GM21723 (cell line): ENCODE data around the gene P3H1.

Source experiments
- ATAC-seq: cut with Tn5 transposase; IDR thresholded peaks from one replicate; pipeline ENCODE4 v1.9.1; 2021; ENCODE audit warnings: mild to moderate bottlenecking, moderate library complexity; ENCODE audit not compliant: unreplicated experiment

Gene P3H1

DNA sequence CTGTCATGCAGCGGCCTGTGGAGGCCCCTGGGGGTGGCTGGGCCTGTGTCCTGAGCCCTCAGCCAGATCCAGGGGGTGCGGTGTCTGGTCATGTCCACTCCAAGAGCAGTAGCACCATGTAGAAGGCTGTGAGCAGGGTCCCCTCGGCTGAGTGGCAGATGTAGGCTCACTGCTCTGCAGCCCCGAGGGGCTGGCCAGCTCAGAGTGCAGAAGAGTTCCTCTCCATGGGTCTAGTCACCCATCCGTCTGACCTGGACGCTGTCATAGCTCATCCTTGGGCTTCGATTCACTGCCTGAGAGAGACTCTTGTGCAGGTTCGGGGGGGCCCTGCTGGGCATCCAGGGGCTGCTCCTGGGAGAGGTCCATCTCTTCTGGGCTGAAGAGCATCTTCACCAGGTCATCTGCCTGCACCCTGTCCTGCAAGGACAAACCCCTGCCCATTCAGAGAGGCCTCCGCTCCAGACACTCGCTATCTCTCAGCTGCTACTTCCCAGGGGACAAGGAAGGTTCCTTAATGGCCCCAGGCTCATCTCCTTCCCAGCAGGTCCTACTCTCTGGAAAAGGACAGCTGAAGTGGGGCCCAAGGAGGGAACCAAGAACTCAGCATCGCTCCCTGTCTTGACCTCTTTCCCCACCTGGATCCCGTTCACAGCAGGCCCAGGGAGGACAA is 20.3 kb downstream of the P3H1 start:
- no peak for ATAC-seq

DNA sequence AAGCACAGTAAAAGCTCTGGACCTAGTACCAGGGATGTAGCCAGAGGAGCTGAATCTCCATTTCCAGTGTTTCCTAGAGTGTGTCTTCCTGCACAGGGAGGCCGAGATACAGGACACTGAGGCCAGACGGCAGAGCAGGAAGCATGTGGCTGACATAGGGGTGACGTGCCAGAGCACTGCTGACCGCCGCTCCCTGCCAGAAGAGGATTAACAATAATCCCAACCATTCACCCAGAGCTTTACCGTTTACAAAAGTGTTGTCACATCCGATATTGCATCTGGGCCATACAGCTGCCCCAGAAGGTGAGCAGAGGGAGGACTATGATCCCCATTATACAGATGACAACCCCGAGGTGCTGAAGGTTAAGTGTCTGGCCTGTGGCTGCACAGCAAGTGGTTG is 21.0 kb downstream of the P3H1 start:
- ATAC-seq: no peak

DNA sequence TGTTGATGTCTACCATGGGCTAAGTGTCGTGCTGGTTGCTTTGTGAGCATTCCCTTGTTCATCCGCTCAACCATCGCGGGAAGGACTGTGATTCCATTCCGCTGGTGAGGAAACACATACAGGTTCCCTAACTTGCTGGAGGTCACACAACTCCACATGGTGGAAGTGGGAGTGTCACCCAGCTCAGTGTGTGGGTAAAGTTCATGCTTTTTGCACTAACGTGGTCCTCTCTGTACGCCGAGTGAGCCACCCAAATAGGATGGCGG is 22.7 kb downstream of the P3H1 start:
- no peak for ATAC-seq

DNA sequence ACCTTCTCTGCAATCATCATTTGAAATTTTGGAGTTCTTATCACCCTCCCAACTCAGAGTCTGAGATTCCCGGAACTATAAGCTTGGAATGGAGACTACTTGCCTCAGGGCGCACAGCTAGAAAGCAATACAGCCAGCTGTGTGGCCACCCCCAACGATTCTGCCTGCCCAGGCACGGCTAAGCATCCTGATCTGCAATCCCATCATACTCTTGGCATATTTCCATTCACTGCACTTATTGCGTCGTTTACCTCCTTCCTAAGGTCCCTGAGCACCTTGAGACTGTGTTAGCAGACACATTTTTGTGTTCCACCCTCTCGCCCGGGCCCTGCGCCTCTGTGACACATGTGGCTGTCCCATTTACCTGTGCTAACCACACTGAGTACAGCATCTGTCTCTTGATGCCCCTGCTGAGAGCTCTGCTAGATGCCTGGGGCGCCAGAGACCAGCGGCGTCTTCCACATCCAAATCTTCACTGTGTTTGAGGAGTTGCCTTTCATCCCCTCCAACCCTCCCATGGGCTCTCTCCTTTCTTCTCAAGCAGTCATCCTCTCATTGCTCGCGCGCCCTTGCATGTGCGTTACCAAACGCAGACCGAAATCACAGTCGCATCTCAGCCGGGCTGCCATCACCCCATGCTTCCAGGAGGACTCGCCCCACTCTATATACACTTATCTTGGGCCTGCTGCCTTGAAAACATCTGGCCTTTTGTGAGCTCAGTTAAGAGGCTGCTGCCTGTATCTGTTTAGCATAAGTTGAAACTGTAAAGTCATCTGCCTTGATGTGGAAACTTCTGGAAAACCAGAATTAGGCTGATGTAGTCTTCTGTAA is 23.3 kb downstream of the P3H1 start:
- ATAC-seq: no peak

DNA sequence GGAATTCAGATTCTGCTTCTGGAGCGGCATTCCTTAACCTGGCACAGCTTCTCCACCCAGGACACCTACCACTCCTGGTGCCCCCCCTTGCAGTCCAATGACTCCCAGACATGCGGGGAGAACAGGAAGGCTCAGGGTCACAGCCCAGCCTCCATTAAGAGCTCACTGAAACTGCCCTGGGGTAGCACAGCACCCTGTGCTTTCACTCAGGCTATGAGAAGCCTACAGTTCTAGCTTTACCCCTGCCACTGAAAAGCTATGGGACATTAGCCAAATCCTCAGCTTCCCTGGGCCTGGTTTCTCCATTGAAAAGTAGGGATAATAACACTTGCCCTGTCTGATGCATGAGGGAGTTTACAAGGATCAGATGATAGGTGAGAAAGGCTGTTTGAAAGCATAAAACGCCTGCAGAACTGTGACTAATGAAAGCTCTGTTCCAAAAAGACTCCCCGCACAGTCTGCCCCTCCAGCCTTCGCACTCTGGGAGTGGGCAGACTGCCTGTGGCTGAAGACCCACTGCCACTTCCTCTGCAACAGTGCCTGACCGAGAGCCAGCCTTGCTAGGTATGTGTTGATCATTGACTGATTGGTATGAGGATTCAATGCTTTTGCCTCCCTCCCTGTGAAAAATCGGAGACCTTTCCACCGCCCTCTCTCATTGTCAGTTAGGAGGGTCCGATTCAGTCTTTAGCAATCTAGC is 24.1 kb downstream of the P3H1 start:
- no peak for ATAC-seq

DNA sequence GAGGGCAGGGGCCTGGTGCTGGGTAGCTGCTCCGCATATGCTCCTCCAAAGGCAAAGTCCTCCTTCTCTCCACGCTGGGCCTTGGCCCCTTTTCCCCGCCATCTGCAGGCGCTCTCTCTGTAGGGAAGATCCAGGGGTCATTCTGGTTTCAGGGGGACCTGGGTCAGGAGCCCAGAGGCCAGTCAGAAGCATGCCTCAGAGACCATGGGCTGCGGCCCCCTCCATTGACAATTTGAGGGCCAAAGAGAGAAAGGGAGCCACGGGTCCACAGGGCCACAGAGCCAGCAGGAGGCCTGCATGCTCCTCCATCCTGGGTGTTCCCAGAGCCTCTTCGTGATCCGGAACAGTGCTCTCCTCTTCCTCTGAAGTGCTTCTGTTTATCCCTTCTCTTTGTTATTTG is 24.7 kb downstream of the P3H1 start:
- ATAC-seq: no peak

DNA sequence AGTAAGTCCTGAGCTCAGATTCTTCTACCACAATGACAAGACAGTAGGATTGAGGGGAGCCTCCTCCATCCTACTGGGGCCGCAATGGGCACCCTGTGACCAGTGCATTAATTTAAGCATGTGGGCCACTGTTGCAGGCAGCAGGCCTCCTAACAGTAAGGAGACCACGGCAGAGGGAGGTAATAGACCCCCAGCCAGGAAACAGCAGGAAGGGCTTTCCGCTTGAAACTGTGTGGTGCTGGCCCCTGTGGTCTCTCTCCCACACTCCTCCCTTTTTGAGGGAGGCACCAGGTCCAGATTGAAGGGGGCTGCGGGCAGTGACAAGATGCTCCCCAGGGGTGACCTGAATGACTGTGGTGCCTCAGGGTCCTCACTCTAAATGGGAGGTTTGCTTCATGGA is 25.1 kb downstream of the P3H1 start:
- no peak for ATAC-seq

DNA sequence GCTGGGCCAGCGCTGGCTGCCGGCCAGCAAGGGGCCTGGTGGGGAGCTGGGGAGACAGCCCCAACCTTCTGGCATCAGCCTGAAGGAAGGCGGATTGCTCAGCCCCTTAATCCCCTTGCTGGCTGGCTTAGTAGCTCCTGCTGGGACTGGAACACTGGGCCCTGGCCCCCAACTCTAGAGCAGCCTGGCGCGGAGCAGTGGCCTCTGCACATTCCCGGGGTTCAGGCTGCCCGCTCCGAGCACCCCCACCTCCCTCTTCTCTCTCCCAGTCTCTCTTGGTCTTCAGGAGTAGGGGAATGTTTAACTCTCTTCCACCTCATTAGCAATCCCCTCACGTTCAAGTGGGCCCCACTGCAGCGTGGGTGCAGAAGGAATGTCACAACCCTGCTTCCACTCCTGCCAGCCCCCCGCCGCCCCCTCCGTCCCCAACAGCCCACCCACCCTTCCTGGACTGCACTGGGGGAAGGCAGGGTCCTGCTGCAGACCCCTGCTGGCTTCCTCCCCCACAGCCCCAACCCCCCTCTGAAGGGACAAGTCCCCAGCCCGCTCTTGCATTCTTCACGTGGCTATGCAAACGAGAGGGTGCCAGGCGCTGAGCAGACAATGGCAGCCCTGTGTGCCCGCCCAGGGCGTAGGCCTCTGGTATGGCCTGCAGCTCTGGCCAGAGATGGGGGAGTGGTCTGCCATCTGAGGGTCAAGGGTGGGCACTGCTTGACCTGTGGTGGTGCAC is 25.8 kb downstream of the P3H1 start:
- no peak for ATAC-seq

DNA sequence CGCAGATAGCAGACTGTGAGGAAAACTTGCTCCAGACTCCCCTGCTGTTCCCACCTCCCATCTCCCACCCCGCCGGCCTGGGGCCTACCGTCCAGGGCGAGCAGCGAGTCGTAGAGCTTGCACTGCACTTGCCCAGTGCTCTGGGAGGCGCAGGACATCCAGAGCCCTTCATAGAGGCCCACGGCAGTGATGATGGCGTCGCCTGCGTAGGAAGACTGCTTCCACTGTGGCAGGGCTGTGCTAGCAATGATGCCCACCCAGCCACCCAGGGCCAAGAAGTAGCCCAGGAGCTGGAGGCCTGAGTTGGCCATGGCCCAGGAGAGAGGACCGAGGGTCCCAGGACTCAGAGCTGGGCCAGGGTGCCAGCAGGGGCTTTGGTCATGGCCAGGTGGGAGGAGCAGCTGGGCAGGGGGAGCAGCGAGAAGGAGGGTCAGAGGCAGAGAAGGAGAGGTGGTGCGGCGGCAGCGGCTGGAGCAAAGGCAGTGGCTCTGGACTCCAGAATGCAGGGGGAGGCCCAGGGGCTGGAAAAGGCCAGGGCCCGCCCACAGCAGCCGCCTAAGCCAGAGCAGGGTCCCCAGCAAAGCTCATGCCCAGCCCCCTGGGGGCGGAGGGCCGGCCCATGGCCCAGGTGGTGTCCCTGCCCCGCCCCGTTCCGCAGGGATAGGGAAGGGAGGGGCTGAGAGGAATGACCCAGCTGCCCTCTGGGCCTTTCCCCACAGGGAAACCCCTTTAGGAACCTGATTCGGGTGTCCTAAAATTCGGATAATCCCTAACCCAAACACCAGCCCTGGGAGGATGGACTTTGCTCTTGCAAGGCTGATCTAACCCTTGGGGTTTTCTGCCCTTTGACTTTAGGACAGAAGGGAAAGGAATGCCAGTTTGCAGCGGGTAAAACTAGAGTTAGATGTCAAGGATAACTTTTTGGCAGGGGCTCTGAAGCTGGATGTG is 26.8 kb downstream of the P3H1 start, which contains the start of gene CLDN19:
Gene CLDN19, minus strand, starts transcription at position 484 of the 948 bp plus-strand sequence. Its CDS starts 173 bp downstream, at position 311.
- no peak for ATAC-seq

DNA sequence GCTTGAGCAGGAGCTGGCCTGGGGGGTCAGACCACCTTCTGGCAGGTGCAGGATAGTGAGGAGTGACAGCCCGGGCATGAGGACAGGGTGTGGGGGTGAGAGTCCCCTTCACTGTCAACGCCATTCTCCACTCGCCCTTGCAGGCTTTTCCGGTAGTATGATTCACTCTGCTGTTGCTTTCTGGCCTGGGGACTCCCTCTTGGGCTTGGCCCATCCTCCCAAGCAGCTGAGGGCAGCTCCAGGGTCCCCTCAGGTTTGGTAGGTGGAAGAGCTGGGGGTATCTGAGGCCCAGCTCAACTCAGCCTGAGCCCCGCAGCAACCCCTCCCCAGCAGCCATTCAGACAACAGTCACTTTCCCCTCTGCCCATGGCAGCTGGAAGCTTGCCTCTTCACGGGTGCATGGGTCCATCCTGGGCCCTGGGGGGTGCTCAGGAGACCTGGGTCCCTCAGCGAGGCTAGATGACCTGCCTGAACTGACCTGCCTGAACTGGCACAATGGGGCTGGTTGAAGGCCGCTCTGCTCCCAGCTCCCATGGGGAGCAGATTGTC is 28.1 kb downstream of the P3H1 start:
- ATAC-seq: no peak

DNA sequence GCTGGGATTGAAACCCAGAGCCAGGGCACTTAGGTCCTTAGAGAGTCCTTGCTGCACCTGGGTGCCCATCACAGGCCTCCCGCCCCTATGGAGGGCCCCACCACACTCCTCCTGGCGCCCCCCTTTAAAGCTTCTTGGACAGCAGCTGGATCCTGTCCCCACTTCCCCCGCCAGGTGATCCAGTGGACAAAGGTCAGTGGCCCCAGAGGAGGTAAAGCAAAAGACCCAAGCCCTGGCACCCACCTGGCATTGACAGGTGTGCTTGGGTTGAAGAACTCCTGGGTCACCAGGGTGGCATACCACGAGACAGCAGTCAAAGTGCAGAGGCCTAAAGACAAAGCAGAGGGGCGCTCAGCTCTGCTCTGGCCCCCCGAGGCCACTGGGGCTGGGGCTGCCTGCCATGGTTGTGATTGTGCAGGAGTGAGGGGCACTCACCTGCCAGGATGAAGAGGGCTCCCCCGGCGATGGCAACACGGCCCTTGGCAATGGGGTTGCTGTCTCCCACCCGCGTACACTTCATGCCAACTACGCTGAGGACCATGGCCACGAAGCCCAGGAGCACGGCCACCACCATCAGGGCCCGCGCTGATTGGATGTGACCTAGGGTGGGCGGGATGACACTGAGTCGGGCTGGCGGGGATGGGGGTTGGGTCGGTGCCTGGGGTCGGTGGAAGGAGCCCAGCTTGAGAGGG is 28.7 kb downstream of the P3H1 start:
- no peak for ATAC-seq

DNA sequence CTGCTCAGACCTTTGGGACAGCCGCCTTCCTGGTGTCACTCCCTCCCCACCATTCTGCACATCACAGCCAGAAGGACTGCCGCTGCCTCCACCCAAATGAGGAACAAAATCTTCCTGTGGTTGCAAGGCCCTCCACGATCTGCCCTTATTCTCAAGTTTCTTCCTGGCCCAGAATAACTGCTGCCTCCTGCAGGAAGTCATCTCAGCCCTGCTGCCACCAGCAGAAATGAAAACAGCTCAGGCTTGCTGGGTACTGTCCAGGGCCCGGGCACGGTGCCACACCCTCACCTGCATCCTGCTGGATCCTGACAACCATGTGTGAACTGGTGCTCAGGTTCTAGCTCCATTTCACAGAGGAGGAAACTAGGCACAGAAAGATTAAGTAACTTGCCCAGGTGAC is 29.6 kb downstream of the P3H1 start:
- ATAC-seq: no peak

DNA sequence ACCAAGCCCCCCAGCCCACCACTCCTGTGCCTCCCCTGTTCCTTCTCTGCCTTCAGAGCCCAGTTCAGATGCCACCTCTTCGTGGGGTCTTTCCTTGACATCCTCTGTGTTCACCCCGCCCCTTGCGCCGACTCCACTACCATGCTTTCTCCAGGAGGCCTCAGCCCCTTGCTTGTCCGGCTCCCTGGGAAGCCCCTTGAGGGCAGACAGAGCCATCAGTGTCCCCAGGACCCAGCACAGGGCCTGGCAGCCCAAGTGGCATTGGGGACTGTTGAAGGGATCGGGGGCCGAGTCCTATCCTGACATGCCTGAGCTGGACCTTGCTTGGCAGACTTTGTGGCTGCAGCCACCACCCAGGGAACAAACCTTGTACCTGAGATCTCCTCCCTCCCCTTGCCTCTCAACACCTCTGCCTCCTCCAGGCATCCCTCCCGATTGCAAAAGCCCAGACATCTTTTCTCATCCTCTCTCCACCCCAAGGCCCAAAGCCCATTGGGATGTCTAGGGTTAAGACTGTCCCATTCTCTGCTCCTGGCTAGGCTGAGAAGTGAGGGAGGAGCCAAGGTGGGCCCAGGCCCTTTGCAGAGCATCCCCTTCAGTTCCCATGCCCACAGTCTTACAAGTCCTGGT is 30.1 kb downstream of the P3H1 start:
- ATAC-seq: no peak

DNA sequence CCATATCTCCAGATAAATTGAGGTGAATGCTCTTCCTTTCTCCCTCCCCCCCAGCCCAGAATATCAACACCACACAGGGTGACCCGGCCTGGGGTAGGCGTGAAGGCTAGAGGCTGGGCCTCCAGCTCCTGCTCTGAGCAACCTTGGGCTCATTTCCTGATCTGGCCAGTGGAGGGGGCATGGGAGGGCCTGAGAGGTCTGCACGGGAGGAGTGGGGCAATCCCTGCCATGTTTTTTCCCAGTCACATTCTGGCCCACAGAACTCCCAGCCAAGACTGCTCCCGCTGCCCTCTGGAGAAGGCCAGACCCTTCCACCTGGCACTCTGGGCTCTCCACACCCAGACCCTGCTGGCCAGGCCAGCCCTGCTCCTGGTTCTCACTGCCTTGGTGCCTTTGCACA is 30.7 kb downstream of the P3H1 start:
- no peak for ATAC-seq

DNA sequence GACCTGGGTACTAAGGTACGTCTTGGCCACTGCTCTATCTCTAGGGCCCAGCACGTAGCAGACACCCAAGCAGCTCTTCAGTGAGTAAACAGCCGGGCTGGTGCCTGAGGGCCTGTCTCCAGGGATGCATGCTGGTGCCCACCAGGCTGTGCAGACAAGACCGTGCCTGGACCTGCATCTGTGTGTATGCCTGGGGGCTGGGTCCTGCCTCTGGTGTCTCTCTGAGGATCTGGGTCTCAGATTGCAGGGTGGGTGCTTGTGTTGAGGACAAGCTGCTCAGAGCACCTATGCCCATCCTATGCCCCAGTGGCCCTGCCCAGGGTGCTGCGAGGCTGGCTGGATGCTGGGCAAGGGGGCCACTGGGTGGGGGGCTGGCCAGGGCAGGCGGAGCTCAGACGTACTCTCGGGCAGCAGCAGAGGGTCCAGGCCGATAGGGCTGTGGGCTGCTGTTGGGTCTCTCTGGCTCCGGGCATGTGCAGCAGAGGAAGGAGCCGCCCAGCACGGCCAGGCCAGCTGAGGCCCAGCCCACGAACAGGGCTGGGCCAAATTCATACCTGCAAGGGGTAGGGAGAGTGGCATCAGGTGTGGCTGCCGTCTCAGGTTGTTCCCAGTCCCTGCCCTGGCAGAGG is 31.2 kb downstream of the P3H1 start:
- ATAC-seq: no peak

DNA sequence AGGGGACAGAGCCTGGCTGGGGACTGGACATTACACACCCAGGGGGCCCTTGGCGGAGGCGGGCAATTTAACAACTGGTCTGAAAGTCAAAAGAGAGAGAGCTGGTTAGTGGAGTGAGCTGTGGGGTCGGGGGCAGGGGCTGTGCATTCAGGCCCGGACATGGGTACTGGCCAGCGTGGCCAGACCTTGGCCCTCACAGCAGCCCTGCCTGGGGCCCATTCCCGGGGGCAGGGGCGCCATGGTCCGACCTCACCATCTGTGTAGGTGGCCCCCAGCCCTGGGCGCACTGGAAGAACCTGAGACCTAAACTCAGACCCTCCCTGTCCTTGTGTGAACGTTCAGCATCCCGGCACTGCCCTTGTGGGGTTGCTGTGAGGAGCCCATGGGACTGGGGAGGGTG is 31.8 kb downstream of the P3H1 start:
- no peak for ATAC-seq

DNA sequence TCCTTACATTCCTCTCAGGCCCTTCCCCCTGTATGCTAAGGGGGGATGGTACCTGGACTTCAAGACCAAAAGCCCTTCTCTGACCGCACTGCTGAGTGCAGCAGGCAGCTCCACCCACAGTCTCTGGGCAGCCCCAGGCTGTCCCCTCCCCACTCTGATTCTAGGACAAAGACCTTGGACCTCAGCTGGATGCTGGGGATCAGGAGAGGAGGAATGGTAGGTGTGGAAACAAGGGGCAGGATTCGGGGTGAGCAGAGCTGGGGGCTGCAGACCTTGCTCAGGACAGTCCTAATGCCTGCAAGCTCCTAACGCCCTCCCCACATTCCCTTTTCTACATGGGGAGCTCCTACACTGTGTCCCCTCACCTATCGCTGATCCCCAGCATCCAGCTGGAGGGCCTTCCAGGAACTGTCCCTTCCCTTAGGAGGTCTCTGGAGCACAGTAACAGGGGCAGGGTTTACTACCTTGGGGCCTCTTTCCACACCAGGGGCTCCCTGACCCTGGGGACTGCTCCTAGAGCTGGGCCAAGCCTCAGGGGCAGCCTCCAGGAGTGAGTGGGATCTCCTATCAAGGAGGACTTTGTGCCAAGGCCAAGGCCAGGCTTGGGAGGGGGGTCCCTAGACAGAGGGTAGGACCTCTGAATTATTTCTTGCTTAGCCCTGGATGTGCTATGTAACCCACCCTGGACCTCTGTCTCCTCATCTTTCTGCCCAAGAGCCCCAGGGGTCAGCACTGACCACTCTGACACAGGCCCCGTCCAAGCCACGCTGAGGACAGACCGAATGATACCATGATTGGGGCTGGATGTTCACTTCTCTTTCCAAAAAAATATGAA is 32.4 kb downstream of the P3H1 start:
- no peak for ATAC-seq
